OCI-LY3 (cell line): Measurements from ENCODE around the gene MTX1.

Experiments
- EZH2phosphoT487 ChIP-seq: fragments of 200-600 bp; shearing (Covaris generic); IDR thresholded peaks from 2 replicates; pipeline ENCODE4 v1.6.1; 2018; ENCODE audit warnings: antibody characterized with exemption, mixed run types, low read depth
- TF ChIP-seq, protein P1 (sequence below): fragments of 200-600, 300-600 bp; sonication (generic); IDR thresholded peaks from 2 replicates; pipeline ENCODE4 v1.5.1; 2014; ENCODE audit warnings: antibody characterized with exemption, low read length, low read depth

DNA sequence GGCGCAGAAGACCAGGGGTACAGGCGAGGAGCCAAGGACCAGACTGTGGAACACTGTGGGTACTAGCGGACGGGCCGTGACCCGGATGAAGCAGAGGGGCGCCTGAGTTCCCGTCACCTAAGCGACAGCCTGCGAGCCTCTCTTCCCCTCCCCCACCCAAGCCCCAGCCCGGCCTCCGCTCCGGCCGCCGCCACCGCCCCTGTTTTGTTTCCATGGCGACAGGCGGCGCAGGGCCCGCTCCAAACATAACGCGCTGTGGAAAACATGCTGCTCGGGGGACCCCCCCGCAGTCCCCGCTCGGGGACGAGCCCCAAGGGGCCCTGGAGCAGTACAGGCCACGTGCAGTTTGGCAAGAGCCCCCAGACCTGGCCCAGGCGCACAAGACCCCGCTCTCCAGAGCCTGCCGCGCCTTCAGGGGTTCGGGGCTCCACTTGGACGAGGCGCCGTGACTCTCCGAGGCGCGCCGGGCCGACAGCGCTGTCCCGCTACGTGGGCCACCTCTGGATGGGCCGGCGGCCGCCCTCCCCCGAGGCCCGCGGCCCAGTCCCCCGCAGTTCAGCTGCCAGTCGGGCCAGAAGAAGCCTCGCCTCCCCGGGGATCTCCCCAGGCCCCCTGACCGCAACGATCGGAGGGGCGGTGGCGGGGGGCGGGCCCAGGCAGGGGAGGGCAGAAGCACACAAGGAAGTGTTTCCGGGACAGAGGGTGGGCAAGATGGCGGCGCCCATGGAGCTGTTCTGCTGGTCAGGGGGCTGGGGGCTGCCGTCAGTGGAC, at the start of gene MTX1:
- TF ChIP-seq EZH2phosphoT487: no peak
- TF ChIP-seq, protein P1, sequence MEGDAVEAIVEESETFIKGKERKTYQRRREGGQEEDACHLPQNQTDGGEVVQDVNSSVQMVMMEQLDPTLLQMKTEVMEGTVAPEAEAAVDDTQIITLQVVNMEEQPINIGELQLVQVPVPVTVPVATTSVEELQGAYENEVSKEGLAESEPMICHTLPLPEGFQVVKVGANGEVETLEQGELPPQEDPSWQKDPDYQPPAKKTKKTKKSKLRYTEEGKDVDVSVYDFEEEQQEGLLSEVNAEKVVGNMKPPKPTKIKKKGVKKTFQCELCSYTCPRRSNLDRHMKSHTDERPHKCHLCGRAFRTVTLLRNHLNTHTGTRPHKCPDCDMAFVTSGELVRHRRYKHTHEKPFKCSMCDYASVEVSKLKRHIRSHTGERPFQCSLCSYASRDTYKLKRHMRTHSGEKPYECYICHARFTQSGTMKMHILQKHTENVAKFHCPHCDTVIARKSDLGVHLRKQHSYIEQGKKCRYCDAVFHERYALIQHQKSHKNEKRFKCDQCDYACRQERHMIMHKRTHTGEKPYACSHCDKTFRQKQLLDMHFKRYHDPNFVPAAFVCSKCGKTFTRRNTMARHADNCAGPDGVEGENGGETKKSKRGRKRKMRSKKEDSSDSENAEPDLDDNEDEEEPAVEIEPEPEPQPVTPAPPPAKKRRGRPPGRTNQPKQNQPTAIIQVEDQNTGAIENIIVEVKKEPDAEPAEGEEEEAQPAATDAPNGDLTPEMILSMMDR: no peak
